Measurements from ENCODE around the gene SMYD3. TPM values are rescaled to one million over a fixed set of nuclear protein-coding genes. Genes with fewer than 3 reads are reported as not detected.
A peak's percentile ranks its signal among the peaks of the same experiment; 100 is the strongest.

SMYD3 gene
- total and polyA plus RNA-seq, 10 of the 15 experiments (the other 5 are each of a cell fraction or from before 2014, with no cell fraction given), result 18.3 to 54.0 (median 24.8) TPM

GRCh38 chr1:246497331-246497915, 9.7 kb downstream of the SMYD3 start:
- no peak overlapping the region for H3K27ac ChIP-seq (ENCODE audit: control insufficient read depth, insufficient read depth)
- no peak for FAIRE-seq
- CTCF ChIA-PET, result interaction anchor here (0.6 to 2.4 kb wide), 33 partner anchors 8 to 1077 kb away, joined by 3 to 18 read pairs (median 4); partner anchors contain the start of gene SMYD3
- no peaks in the 10 kb centered on the region for H3K9me3 ChIP-seq (replicated peaks; ENCODE audit: control insufficient read depth, insufficient read depth, low read length)
- no peak for DNase-seq (ENCODE audit: low read depth, low spot score)
- H3K4me1 ChIP-seq (ENCODE audit: control insufficient read depth, insufficient read depth, low read length), result no peaks in the 10 kb centered on the region; the same call in 1 of the 2 replicates
- in situ Hi-C loops (cut with MboI), result loop anchor here (5.0 kb wide), 2 partner anchors 200 to 260 kb away; no protein-coding TSS in a partner anchor
- POLR2A ChIA-PET, result interaction anchor here (1.6 kb wide), 1 partner anchor 9 kb away, joined by 6 read pairs; the partner anchor contains the start of gene SMYD3
- no peaks in the 10 kb centered on the region for H4K20me1 ChIP-seq (ENCODE audit: control insufficient read depth, insufficient read depth)
- no TSS peak for BruUV-seq (replicated peaks)
- H3K4me2 ChIP-seq (ENCODE audit: control insufficient read depth, insufficient read depth), result no peak overlapping the region
- H3K36me3 ChIP-seq (ENCODE audit: control insufficient read depth in 2 of 2, insufficient read depth in 2 of 2, low read length in 1 of 2), result no peaks in the 10 kb centered on the region; a peak in 1 of 4 replicates
- H2AFZ ChIP-seq (ENCODE audit: control insufficient read depth, low read depth, low read length), result no peak overlapping the region; the same call in 1 of the 2 replicates
- RAD21 ChIA-PET (ENCODE audit: unreplicated experiment), result interaction anchor here (0.6 to 2.3 kb wide), 7 partner anchors 10 to 474 kb away, joined by 3 to 9 read pairs (median 3); partner anchors contain the start of gene SMYD3
- H3K4me3 ChIP-seq, result no peak overlapping the region
- ATAC-seq, result peak; percentile 86
- H3K79me2 ChIP-seq (ENCODE audit: control insufficient read depth, insufficient read depth, low read length), result no peaks in the 10 kb centered on the region; the same call in 1 of the 2 replicates
- H3K27me3 ChIP-seq (replicated peaks in 1 of 2; ENCODE audit: control insufficient read depth in 2 of 2, insufficient read depth in 2 of 2, low read length in 1 of 2), result no peaks in the 10 kb centered on the region
- no peak overlapping the region for H3K9ac ChIP-seq (ENCODE audit: control insufficient read depth, insufficient read depth, low read length)
- WGBS (ENCODE audit: insufficient coverage, insufficient replicate concordance, low lambda C conversion rate, missing lambda C conversion rate), result 50% methylated on average over 2 of the region's 2 CpGs
- SMC1A ChIA-PET (ENCODE audit: uncharacterized antibody, unreplicated experiment), result interaction anchor here (0.7 to 1.5 kb wide), 18 partner anchors 9 to 486 kb away, joined by 3 to 8 read pairs (median 3); no protein-coding TSS in a partner anchor
- intact Hi-C loops (cut with micrococcal nuclease; ENCODE audit: unreplicated experiment), result loop anchor here (1.0 kb wide), 2 partner anchors 202 to 257 kb away; no protein-coding TSS in a partner anchor
- TF ChIP-seq PAX5 (IDR thresholded peaks at IDR 0.05; ENCODE audit: borderline replicate concordance, low read depth, low read length) (no peak), NR2F1 (conservative IDR thresholded peaks at IDR 0.05) (0 out of 2 replicates have a peak, but pooled peaks have one; percentile 20), RELA (IDR thresholded peaks at IDR 0.05; ENCODE audit: borderline replicate concordance, partially characterized antibody) (no peak), NFXL1 (IDR thresholded peaks at IDR 0.05; ENCODE audit: borderline replicate concordance) (no peak), SP1 (IDR thresholded peaks at IDR 0.05; ENCODE audit: low read depth, low read length) (no peak), KDM1A (IDR thresholded peaks at IDR 0.05; ENCODE audit: borderline replicate concordance) (no peak), SMAD1 (IDR thresholded peaks at IDR 0.05; ENCODE audit: low read depth, partially characterized antibody) (no peak), FOXM1 (IDR thresholded peaks at IDR 0.05; ENCODE audit: low read depth, low read length) (peak; percentile 38; the same call in 1 of the 2 replicates), ATF2 (IDR thresholded peaks at IDR 0.05; ENCODE audit: low read length) (no peak), MEF2A (IDR thresholded peaks at IDR 0.05; ENCODE audit: insufficient read depth, low read depth, low read length) (0 out of 2 replicates have a peak, but pooled peaks have one; percentile 31), RAD51 (IDR thresholded peaks at IDR 0.05) (no peak), ZNF207 (IDR thresholded peaks at IDR 0.05; ENCODE audit: borderline replicate concordance) (no peak), USF2 (IDR thresholded peaks at IDR 0.05; ENCODE audit: borderline replicate concordance, low read depth, low read length) (no peak), IRF4 (IDR thresholded peaks at IDR 0.05; ENCODE audit: low read depth, low read length) (no peak), CEBPZ (IDR thresholded peaks at IDR 0.05; ENCODE audit: low read depth, low read length) (no peak), RAD21 (IDR thresholded peaks at IDR 0.05; ENCODE audit: insufficient read depth, low read depth, low read length) (peak; percentile 81)
